GM21447 (cell line): ENCODE data around the gene MCU.
"Not testable (repeated sequence)": the region's sequence is repeated elsewhere in the genome, so short reads cannot be mapped to it uniquely, and the experiment has no call there.

Experiments used
- ATAC-seq: cut with Tn5 transposase; IDR thresholded peaks from one replicate; pipeline ENCODE4 v1.9.1; 2021; ENCODE audit not compliant: unreplicated experiment

MCU gene

DNA sequence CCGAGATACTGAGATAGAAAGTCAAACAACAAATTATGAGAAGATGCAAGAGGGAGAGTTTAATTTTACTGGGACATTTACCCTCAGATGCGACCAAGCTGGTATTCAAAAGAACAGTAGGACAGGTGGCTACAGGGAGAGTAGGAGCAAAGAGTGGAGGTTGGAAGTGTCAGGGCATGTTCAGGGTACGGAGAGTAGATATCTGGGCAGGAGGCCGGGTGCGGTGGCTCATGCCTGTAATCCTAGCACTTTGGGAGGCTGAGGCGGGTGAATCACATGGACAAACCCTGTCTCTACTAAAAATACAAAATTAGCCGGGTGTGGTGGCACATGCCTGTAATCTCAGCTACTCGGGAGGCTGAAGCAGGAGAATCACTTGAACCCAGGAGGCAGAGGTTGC is 5.5 kb upstream of the MCU start:
- ATAC-seq, result not testable (repeated sequence)

DNA sequence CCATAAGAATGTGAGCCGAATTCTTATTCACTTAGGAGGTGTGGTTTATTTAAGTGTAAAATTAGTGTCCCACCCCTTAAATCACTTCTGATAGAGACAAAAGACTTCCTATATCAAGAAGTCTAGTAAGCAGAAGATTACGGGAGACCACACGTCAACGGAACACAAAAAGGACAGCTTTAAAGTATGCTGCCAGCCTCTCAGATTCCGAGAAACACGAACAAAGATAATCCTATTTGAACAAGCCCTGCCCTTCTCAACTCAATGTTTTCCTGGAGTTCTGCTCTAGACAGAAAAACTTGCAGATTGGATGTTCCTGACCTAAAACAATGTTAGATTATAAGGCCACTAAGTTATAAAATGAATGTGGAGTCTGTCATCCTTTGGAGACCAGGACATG is 4.9 kb upstream of the MCU start:
- ATAC-seq, result no peak

DNA sequence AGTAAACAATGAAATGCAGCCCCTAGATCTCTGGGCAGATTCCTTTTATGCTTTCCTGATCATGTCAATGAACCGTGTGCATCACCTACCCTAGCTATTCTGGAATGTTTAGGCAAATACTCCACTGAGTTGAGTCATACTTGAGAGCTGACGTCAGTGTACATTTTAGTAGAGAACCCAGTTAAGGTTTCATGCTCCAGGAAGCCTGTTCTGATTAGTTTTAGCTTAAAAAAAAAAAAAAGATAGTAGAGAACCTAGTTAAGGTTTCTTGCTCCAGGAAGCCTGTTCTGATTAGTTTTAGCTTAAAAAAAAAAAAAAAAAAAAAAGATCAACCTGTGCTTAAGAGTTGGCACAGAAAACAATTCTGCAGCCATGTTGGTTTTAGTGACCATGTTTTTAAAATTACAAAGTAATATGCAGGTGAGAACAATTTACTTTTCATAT is 3.7 kb upstream of the MCU start:
- ATAC-seq, result no peak

DNA sequence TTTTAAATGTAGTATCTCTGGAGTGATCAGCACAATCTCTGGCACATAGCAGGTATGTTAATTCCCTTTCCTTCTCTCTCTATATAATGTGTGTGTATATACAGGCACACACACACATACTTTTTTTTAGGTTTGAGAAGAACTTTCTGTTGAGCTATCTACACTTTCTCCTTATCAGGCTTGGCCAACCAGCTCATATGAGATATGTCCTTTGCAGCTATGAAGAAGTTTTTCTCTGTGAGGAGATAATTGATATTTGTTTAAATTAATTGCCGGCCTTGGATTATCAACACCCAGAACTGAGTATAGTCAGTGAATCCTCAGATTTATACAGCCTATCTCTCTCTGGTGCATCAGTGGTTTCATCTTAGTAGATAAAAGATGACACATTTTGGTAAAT is 2.3 kb upstream of the MCU start:
- no peak for ATAC-seq

DNA sequence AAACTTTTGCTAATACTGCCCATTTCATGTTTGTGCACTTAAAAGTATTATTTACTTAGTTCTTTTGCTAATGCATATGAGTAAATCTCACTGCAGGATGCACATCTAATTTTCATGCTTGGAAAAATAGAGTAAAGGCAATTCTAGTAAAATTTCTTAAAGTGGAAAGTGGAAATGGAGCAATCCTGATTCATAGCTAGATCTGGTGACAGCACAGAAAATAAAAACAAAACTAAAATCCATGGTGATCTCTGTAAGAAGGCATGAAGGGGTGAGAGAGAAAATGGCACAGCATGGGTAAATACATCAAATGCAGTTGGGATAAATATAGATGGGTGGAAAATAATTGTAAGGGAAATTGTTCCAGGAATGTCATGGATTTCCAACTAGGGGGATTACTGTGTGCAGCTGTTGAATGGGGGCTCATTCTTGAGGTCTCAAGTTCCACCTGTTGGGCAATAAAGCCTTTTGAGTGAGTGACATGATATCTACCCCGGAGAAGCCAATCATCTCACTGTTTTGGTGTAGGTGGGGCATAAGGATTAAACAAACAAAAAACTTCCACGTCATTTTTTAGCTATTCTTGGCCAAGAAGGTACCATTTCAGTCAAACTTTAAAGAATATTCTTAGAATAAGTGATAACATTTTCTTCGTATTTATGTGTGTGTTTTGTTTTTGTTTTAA is 1.7 kb upstream of the MCU start:
- ATAC-seq, result no peak

DNA sequence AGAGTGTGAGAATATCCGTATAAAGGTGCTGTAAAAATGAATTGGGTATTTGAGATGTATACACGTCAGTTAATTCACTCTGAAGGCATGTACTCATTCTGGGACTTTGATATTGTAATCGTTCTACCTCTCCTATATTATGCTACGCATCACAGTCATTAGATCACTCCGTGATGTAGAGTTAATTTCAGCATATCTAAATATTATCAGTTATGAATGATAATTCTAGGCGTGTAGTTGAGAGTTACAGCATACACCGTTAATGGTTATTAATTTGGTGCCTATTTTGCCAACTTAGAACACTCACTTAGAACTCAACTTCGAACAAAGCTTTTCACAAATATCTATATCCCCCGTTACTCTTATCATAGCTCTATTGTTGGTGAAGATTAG is 477 bp upstream of the MCU start:
- no peak for ATAC-seq

DNA sequence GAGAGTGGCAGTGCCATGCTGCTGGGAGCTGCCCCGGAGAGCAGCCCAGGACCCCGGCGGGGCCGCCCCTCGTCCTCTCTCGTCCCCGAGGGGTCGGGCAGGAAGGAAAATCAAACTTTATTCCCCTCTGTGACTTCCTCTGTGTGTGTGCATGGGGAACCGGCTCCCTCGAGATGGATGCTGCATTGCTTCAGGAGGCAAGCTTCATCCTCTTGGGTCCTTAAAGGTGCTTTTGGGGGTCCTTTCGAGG is 726 bp downstream of the MCU start:
- no peak for ATAC-seq

DNA sequence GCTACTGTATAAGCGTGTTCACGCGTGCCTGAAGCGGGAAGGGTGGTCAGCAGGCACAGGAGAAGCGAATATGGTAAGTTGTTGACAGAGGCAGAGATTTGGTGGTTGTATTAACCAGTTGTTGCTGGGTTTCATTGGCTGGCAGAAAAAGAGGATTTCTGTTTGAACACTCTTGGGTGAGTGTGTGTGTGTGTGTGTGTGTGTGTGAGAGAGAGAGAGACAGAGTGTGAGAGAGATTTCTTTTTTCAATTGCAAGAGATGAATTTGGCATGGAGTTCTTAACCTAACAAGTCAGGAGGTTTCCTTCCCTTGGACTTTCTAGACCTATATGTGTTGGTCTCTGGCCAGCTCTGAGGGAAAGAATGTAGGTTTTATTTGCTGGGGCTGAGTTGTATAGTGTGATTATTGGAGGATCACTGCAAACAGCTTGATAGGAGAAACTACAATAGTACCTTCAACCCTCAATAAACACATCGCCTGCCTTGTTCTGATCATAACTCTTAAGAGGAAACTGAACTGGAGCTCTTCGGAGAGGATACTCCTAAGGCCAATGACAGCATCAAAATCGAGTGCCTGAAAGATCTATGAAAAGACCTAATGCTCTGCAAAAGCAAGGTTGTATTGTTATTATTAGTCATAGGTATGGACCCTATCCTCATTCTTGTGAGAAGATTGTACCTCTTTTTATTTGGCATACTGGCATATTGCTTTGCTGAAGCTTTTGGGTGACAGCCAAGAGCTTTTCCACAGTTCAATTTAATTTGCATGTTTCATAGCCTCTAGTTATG is 1.2 kb downstream of the MCU start:
- ATAC-seq, result no peak

DNA sequence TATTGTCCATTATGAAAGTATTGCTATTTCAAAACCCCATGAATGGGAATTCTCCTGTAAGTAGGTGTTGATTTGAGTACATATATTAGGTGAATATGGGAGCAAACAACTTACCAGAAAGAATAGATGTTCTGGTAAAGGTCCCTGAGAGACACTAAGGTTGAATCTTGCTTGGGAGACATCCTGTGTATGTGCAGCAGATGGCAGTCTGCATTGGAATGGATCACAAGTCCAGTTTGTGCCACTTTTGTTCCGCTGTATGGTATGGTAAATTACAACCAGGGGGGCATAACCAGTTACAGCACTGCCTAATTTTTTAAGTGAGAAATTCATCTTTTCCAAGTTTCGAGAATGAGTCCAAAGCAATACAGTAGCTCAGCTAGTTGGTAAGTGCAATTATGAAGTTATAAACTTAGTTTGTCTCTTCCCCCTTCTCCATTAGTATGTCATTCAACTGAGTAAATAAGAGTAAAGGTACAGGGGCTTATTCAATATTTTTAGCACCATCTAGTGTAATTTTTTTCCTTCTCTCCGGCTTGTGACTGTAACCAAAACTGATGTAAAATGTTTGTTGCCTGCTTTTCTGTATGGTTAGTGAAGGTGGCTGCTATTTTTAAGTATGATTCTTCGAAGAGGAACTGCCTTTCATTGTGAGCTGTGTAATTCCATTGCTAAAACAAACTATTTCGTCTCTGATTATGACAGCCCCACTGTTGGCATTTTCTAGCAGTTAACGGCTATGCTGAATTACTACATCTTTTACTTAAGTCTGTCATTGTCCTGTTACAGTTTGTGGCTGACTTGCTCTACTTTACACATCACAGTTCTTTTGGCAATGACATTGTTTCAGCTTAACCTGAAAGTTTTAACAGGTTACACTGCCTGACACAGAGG is 2.8 kb downstream of the MCU start:
- ATAC-seq, result no peak

DNA sequence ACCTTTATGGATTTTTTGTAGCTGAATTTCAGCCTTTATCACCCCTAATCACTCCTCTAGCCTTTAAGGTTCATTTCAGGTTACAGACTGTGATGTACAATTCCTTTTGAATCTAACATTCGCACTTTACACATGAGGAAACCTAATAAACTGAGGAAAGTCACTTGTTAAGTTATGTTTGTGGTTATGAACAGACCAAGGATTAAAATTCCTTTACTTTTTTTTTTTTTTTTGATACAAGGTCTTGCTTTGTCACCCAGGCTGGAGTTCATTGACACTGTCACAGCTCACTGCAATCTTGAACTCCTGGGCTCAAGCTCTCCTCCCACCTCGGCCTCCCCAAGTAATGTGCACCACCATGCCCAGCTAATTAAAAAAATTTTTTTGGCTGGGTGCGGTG is 3.6 kb downstream of the MCU start:
- no peak for ATAC-seq

DNA sequence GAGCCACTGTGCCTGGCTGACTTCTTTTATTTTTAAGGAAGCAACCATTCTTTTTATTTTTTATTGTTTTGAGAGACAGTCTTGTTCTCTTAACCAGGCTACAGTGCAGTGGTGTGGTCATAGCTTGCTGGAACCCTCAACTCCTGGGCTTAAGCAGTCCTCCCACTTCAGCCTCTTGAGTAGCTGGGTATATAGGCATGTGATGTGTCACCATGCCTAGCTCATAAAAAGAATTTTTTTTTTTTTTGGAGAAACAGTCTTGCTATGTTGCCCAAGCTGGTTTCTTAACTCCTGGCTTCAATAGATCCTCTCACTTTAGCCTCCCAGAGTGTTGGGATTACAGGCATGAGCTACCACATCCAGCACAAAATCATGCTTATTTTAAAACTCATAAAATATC is 5.8 kb downstream of the MCU start:
- no peak for ATAC-seq

DNA sequence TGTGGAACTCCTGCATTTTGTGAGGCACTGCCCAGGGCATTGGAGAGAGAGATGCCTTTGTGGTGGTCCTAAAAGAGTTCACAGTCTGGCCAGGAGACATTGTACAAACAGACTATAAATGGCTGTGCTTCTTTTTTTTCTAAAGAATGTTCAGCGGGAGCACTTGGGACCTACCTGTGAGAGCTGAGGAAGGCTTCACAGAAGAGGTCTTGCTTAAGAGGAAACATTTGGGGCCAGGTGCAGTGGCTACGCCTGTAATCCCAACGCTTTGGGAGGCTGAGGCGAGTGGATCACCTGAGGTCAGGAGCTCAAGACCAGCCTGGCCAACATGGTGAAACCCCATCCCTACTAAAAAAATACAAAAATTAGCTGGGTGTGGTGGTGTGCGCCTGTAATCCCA is 10.5 kb downstream of the MCU start:
- ATAC-seq, result not testable (repeated sequence)

DNA sequence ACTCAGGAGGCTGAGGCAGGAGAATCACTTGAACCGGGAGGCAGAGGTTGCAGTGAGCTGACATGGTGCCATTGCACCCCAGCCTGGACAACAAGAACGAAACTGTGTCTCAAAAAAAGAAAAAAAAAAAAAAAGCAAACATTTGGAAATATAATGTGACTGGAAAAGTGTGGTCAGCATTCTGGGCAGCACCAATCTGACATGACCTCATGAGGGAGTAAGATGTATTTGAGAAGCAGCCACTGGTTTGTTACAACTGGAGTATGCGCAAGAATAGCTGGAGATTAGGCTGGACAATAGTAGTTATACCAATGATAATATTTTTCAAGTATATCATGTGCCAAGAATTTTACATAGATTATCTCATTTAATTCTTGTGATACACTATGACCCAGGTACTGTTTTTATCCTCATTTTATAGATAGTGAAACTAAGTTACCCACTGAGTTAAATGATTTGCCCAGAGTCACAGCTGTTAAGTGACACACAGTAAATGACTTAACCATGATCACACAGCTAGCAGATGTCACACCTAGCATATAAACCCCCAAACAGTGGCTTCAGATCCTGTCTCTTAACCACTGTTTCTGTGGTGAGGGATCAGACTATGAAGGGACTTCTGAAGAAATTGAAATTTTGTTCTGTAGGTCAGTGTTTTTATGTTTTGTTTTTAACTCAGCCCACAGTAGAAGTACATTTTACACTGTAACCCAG is 11.1 kb downstream of the MCU start:
- ATAC-seq, result peak; percentile 79

DNA sequence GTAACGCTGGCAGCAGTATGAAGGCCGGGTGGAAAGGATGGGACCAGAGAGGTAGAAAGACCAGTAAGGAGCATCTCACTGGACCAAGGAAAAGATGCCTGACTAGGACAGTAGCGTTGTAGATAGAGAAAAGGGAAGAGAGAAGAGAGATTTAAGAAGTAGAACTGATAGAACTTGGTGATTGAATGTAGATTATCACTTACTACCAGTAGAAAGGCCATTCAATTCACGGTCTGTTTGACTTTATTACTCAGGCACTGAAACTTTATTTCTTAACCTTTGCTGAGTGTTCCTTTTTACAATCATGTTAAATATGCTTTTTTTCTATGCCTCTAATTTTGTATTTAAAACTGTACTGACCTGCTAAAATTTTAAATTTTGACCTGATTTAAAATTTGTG is 12.2 kb downstream of the MCU start:
- no peak for ATAC-seq

DNA sequence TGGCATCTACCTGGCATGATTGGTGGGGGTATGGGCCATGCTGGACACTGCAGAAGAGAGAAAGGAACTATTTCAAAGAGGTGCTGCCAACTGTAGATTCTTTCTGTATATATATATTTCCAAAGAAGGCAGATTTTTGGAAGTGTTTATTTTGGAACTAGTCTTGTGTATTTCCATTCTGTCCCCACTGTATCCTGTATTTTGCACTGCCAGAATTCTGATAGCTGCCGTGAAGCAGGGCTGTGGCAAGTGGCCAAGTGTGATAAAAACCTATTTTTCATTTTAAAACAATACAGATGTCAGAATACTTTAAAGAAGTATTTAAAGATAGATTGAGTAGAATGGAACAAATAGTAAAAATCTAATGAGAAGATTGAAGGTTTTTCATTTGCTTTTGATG is 17.1 kb downstream of the MCU start:
- ATAC-seq, result no peak

DNA sequence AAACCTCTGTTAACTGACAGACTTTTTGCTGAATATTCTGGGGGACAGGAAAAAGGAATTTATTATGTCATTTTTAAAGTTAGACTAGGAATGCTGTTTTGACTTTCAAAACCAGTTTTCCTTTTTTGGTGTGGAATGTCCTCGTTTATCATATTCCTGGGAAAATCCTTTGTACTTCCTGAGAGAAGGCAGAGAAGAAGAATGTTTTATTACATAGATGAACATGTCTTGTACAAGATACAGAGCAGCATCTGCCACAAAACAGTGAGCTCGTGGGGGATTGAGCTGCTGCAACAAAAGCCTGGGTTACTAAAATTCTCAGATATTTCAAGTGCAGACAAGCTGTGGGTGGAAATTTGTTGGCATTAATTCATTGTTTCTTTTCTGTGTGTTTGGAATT is 20.2 kb downstream of the MCU start:
- no peak for ATAC-seq

DNA sequence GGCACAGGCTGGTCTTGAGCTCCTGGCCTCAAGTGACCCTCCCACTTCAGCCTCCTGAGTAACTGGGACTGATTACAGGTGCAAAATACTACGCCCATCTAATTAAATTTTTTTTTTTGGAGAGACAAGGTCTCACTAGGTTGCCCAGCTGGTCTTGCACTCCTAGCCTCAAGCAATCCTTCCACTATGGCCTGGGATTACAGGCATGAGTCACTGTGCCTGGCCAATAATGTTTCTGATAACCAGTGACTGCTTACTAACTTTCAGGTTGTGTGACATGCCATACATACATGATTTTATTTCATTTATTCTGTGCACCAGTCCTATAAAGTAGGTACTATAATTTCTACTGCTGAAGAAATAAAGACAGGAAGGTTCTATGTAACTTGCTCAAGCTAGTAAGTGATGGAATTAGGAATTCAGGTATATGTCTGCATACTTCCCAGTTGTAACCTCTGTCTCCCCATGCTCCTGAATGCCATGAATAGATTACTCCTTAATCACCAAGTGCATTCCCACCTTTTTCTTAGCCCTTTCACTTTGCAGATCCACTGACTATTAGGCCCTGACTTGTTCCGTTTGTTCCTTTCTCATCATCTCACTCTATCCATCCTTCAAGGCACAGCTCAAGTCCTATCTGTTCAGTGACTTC is 28.1 kb downstream of the MCU start:
- no peak for ATAC-seq

DNA sequence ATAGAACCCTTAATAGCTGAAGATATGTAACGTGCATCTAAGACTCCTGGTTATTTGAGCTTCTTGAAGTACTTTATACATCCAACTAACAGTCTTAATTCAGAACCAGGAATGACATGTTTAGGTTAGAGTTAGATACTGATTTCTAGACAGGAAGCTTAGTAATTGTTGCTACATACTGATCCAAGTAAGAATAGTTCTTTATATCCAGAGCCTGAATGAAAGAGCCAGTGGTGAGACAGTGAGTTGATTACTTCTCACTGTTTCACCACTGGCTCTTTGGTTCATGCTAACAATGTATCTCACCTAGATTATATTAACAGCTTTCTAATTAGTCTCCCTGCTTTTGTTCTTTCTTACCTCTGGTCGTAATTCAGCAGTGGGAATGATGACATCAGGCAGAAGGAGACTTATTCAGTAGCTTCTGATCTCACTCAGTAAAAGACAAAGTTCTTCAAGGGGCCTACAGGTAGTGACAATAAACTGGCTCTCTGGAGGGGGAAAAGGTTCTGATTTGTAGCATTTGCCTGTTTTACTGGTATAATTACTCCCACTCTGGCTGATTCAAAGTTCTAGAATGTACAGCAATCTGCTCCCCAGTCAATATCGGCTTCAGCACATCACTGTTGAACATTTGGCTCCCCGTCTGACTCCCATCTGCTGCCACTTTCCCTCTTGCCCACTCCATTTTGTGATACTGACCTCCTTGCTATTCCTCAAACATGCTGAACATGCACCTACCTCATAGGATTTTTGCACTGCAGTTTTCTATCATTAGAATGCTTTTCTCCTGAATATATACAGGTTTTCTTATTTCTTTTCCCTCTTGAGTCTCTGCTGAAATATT is 29.1 kb downstream of the MCU start:
- ATAC-seq, result no peak

DNA sequence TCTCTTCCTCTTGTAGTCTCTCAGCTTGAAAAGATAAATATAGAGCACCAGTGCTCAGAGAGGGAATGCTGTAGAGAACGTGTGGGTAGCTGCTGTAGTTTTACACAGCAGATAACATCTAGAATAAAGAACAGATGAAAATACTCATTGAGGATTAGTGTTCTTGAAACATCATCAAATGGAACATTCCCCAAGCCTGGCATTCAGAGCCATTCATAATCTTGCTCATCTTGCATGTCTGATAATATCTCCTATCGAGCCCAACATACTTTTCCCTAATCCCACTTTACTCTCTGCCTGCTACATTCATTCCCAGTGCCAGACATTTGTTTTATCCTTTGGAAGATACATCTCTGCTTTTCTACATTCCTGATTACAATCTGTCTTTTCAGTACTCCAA is 35.2 kb downstream of the MCU start:
- ATAC-seq, result no peak

DNA sequence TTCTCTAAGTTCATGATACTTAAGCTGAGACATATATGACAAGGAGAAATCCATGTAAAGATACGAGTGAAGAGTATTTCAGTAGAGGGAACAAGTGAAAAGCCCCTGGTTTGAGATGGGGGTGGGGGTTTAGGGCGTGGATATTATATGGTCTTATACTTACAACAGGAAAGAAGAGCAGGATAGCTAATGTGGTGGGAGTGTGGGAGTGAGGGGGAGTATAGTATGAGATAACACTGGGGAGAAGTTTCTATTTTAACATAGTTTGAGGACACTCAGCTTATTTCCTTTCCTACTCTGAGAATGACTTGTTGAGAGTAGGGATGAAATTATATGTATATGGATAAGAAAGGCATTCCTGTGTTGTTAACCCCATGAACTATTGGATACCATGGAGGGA is 36.5 kb downstream of the MCU start:
- no peak for ATAC-seq
